Measurements from ENCODE around the gene TBX15. TPM values are rescaled to one million over a fixed set of nuclear protein-coding genes. Genes with fewer than 3 reads are reported as not detected.

Gene TBX15
- total RNA-seq, 1 donor from 2014 or later, result 0.07 TPM

- FAIRE-seq, result no peak
- H3K9me3 Mint-ChIP-seq (ENCODE audit: unreplicated experiment), result peaks cover 21% of the 10 kb centered on the region
- H3K9ac ChIP-seq (ENCODE audit: low read length), result peak overlapping the region; percentile 3
- no peak overlapping the region for H3K27ac ChIP-seq (ENCODE audit: low read depth, low read length)
- peak overlapping the region; percentile 33 for H3K4me3 ChIP-seq (ENCODE audit: insufficient read depth, low read depth, low read length)
- H3K4me1 ChIP-seq (ENCODE audit: insufficient read depth, low read length), result peaks cover 12% of the 10 kb centered on the region
- peak overlapping the region; percentile 56 for H2AFZ ChIP-seq (ENCODE audit: low read depth, low read length)
- H3K27me3 ChIP-seq (ENCODE audit: insufficient read depth, low read length), result peaks cover 92% of the 10 kb centered on the region
- peaks cover 4% of the 10 kb centered on the region for H3K36me3 Mint-ChIP-seq (ENCODE audit: low read depth, unreplicated experiment)
- DNase-seq (ENCODE audit: low read depth), result no peak
- H3K27me3 Mint-ChIP-seq (ENCODE audit: low read depth, unreplicated experiment), result peaks cover 87% of the 10 kb centered on the region
- peaks cover 1% of the 10 kb centered on the region for H3K9me3 ChIP-seq (ENCODE audit: insufficient read depth, low read depth, low read length)
- H3K4me1 Mint-ChIP-seq (ENCODE audit: low read depth, unreplicated experiment), result peaks cover 7% of the 10 kb centered on the region
- peak overlapping the region; percentile 12 for H3K27ac Mint-ChIP-seq (ENCODE audit: unreplicated experiment)
- H4K20me1 ChIP-seq (ENCODE audit: insufficient read depth, low read length), result no peaks in the 10 kb centered on the region
- TF ChIP-seq CTCF (IDR thresholded peaks at IDR 0.05; ENCODE audit: insufficient read depth, low read depth, low read length), result no peak
- TF ChIP-seq EZH2 (IDR thresholded peaks at IDR 0.05; ENCODE audit: insufficient read depth, low read length), result no peak
- no peaks in the 10 kb centered on the region for H3K36me3 ChIP-seq (ENCODE audit: insufficient read depth, low read length)
- no peaks in the 10 kb centered on the region for H3K79me2 ChIP-seq (ENCODE audit: insufficient read depth, low read length)
- peak overlapping the region; percentile 76 for H3K4me2 ChIP-seq (ENCODE audit: low read length)
- peak overlapping the region; percentile 57 for H3K4me3 Mint-ChIP-seq (ENCODE audit: unreplicated experiment)
Observed at GRCh38 chr1:119000371-119001180, 12.4 kb upstream of the TBX15 start.

GRCh38 chr1:118999348-119000071 is 11.4 kb upstream of the TBX15 start:
- H3K9ac ChIP-seq (ENCODE audit: low read length), result no peak overlapping the region
- peaks cover 89% of the 10 kb centered on the region for H3K27me3 Mint-ChIP-seq (ENCODE audit: low read depth, unreplicated experiment)
- H3K4me3 Mint-ChIP-seq (ENCODE audit: unreplicated experiment), result peak overlapping the region; percentile 50
- no peak overlapping the region for H3K27ac ChIP-seq (ENCODE audit: low read depth, low read length)
- H3K4me1 Mint-ChIP-seq (ENCODE audit: low read depth, unreplicated experiment), result peaks cover 7% of the 10 kb centered on the region
- H3K4me1 ChIP-seq (ENCODE audit: insufficient read depth, low read length), result peaks cover 12% of the 10 kb centered on the region
- H3K36me3 ChIP-seq (ENCODE audit: insufficient read depth, low read length), result no peaks in the 10 kb centered on the region
- H3K36me3 Mint-ChIP-seq (ENCODE audit: low read depth, unreplicated experiment), result peaks cover 4% of the 10 kb centered on the region
- no peaks in the 10 kb centered on the region for H4K20me1 ChIP-seq (ENCODE audit: insufficient read depth, low read length)
- FAIRE-seq, result no peak
- no peaks in the 10 kb centered on the region for H3K9me3 ChIP-seq (ENCODE audit: insufficient read depth, low read depth, low read length)
- no peak for DNase-seq (ENCODE audit: low read depth)
- H3K79me2 ChIP-seq (ENCODE audit: insufficient read depth, low read length), result no peaks in the 10 kb centered on the region
- peaks cover 90% of the 10 kb centered on the region for H3K27me3 ChIP-seq (ENCODE audit: insufficient read depth, low read length)
- TF ChIP-seq EZH2 (IDR thresholded peaks at IDR 0.05; ENCODE audit: insufficient read depth, low read length) (peak; percentile 27), CTCF (IDR thresholded peaks at IDR 0.05; ENCODE audit: insufficient read depth, low read depth, low read length) (no peak)
- no peak overlapping the region for H3K4me2 ChIP-seq (ENCODE audit: low read length)
- no peak overlapping the region for H3K27ac Mint-ChIP-seq (ENCODE audit: unreplicated experiment)
- H2AFZ ChIP-seq (ENCODE audit: low read depth, low read length), result no peak overlapping the region
- H3K9me3 Mint-ChIP-seq (ENCODE audit: unreplicated experiment), result peaks cover 21% of the 10 kb centered on the region
- H3K4me3 ChIP-seq (ENCODE audit: insufficient read depth, low read depth, low read length), result no peak overlapping the region

All from astrocyte (in vitro differentiated cells and primary cell).